ENCODE measurements around the gene MARCHF2. TPM values are rescaled to one million over a fixed set of nuclear protein-coding genes. Genes with fewer than 3 reads are reported as not detected.
A peak's percentile ranks its signal among the peaks of the same experiment; 100 is the strongest.
"Not testable (repeated sequence)": the region's sequence is repeated elsewhere in the genome, so short reads cannot be mapped to it uniquely, and the experiment has no call there.

MARCHF2 gene
- total RNA-seq, 2 donors from 2014 or later = 165 to 294 TPM

DNA sequence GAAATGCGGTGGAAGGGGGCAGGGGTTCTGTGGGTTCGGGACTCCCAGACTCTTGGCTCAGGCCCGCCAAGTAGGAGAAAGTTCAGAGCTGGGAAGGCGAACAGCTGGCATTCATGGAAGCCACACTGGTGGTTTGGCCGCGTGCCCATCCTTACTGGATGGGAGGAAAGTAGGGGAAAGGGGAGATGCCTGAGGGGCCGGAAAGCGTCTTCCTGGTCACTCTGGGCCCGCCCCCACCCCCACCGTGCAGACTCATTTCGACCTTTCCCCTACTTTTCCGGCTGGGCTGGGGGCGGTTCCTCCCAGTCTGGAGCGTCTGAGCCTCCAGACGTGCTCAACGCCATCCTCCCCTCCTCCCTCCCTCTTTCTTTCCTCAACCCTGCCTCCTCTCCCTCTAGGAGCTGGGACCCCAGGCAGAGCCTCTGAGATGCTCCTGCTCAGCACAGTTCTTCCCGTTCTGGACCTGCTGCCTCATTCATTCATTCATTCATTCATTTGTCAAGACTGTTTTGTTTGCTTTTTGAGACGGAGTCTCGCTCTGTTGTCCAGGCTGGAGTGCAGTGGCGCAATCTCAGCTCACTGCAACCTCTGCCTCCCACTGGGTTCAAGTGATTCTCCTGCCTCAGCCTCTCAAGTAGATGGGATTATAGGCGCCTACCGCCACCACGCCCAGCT, 45.6 kb upstream of the MARCHF2 start:
- peak overlapping the region; percentile 52 for H3K4me3 ChIP-seq
- no peaks in the 10 kb centered on the region for H3K27me3 ChIP-seq (replicated peaks; ENCODE audit: insufficient read depth)
- peak; percentile 71 for DNase-seq (ENCODE audit: low spot score)
- H3K36me3 ChIP-seq = peaks cover 4% of the 10 kb centered on the region
- peaks cover 19 to 40% of the 10 kb centered on the region in 2 donors for H3K4me1 ChIP-seq (ENCODE audit: control insufficient read depth in 1 of 2, low read depth in 2 of 2)
- H3K9me3 ChIP-seq = no peaks in the 10 kb centered on the region
- no peak for TF ChIP-seq CTCF (IDR thresholded peaks at IDR 0.05)
- ATAC-seq (ENCODE audit: insufficient number of reproducible peaks, low FRiP score, low read depth) = peak; percentile 37
- H3K27ac ChIP-seq = peak overlapping the region in 1 of 2 donors; percentile 35

DNA sequence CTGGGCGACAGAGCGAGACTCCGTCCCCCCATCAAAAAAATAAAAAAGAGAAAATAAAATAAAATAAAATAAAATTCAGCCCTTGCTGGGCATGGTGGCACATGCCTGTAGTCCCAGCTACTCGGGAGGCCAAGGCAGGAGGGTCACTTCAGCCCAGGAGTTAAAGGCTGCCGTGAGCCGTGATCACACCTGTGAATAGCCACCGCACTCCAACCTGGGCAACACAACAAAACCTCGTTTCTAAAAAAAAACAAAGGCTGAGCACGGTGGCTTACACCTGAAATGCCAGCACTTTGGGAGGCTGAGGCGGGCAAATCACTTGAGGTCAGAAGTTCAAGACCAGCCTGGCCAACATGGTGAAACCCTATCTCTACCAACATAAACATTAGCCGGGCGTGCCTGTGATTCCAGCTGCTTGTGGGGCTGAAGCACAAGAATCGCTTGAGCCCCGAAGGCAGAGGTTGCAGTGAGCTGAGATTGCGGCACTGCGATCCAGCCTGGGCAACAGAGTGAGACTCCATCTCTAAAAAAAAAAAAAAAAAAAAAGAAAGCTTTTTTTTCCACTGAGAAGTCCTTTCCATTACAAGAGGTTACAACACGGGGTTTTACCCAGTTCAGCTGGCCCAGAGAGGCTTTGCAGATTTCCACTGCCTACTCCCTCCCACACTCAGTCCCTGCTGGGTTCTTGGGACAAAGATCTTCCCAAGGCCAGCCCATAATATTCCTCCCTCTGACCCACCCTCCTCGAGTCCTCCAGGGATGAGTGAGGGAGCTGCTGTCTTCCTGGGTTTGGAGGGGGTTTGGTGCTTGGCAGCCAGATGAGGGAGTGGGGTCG, 42.7 kb upstream of the MARCHF2 start:
- no peaks in the 10 kb centered on the region for H3K9me3 ChIP-seq
- no peak for TF ChIP-seq CTCF (IDR thresholded peaks at IDR 0.05)
- DNase-seq (ENCODE audit: low spot score) (no peak), ATAC-seq (ENCODE audit: insufficient number of reproducible peaks, low FRiP score, low read depth) (no peak)
- H3K36me3 ChIP-seq = peaks cover 7% of the 10 kb centered on the region
- no peak overlapping the region for H3K27ac ChIP-seq
- H3K4me1 ChIP-seq (ENCODE audit: control insufficient read depth in 1 of 2, low read depth in 2 of 2) = peaks cover 13 to 34% of the 10 kb centered on the region in 2 donors
- H3K4me3 ChIP-seq = no peak overlapping the region
- no peaks in the 10 kb centered on the region for H3K27me3 ChIP-seq (replicated peaks; ENCODE audit: insufficient read depth)

- DNase-seq (ENCODE audit: low spot score) (no peak), ATAC-seq (ENCODE audit: insufficient number of reproducible peaks, low FRiP score, low read depth) (no peak)
- Histone ChIP-seq H3K27me3 (replicated peaks; ENCODE audit: insufficient read depth) (no peaks in the 10 kb centered on the region), H3K4me3 (no peak overlapping the region), H3K36me3 (peaks cover 7% of the 10 kb centered on the region), H3K9me3 (no peaks in the 10 kb centered on the region), H3K4me1 (ENCODE audit: control insufficient read depth in 1 of 2, low read depth in 2 of 2) (peaks cover 13 to 27% of the 10 kb centered on the region in 2 donors), H3K27ac (no peak overlapping the region)
- TF ChIP-seq CTCF (IDR thresholded peaks at IDR 0.05) = no peak
Observed at GRCh38 chr19:8371011-8371804, 41.9 kb upstream of the MARCHF2 start.

DNA sequence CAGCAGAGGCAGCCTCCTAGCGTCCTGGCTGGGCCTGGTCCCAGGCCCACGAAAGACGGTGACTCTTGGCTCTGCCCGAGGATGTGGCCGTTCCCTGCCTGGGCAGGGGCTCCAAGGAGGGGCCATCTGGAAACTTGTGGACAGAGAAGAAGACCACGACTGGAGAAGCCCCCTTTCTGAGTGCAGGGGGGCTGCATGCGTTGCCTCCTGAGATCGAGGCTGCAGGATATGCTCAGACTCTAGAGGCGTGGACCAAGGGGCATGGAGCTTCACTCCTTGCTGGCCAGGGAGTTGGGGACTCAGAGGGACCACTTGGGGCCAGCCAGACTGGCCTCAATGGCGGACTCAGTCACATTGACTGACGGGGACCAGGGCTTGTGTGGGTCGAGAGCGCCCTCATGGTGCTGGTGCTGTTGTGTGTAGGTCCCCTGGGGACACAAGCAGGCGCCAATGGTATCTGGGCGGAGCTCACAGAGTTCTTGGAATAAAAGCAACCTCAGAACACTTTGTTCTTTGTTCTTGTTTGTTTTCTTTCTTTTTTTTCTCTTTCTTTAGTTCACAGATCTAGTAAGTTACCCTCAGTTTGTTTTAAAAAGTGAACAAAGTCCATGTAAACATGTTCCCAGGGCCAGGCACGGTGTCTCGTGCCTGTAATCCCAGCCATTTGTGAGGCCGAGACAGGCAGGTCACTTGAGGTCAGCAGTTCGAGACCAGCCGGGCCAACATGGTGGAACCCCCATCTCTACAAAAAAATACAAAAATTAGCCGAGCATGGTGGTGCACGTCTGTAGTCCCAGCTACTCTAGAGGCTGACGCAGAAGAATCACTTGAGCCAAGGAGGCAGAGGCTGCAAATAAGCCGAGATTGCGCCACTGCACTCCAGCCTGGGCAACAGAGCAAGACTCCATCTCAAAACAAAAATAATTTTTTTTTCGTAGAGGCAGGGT, 39.0 kb upstream of the MARCHF2 start:
- DNase-seq (ENCODE audit: low spot score) = no peak

GRCh38 chr19:8375766-8376165, 37.3 kb upstream of the MARCHF2 start:
- not testable (repeated sequence) for H3K4me3 ChIP-seq; ATAC-seq (ENCODE audit: insufficient number of reproducible peaks, low FRiP score, low read depth); H3K9me3 ChIP-seq; DNase-seq (ENCODE audit: low spot score); H3K36me3 ChIP-seq; H3K27ac ChIP-seq; H3K4me1 ChIP-seq (ENCODE audit: control insufficient read depth in 1 of 2, low read depth in 2 of 2); H3K27me3 ChIP-seq (replicated peaks; ENCODE audit: insufficient read depth)

More for the DNA sequence above, 39.0 kb upstream of the MARCHF2 start:
- TF ChIP-seq CTCF (IDR thresholded peaks at IDR 0.05) = no peak
- H3K9me3 ChIP-seq = no peaks in the 10 kb centered on the region
- H3K4me1 ChIP-seq (ENCODE audit: control insufficient read depth in 1 of 2, low read depth in 2 of 2) = peaks cover 0 to 5% of the 10 kb centered on the region in 2 donors
- no peak overlapping the region for H3K4me3 ChIP-seq
- H3K27me3 ChIP-seq (replicated peaks; ENCODE audit: insufficient read depth) = no peaks in the 10 kb centered on the region
- peaks cover 8% of the 10 kb centered on the region for H3K36me3 ChIP-seq
- peak; percentile 52 for ATAC-seq (ENCODE audit: insufficient number of reproducible peaks, low FRiP score, low read depth)
- peak overlapping the region; percentile 35 to 45 for H3K27ac ChIP-seq

DNA sequence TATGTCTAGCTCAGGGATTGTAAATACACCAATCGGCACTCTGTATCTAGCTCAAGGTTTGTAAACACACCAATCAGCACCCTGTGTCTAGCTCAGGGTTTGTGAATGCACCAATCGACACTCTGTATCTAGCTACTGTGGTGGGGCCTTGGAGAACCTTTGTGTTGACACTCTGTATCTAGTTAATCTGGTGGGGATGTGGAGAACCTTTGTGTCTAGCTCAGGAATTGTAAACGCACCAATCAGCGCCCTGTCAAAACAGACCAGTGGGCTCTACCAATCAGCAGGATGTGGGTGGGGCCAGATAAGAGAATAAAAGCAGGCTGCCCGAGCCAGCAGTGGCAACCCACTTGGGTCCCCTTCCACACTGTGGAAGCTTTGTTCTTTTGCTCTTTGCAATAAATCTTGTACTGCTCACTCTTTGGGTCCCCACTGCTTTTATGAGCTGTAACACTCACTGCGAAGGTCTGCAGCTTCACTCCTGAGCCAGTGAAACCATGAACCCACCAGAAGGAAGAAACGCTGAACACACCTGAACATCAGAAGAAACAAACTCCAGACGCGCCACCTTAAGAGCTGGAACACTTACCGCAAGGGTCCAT, 36.6 kb upstream of the MARCHF2 start:
- not testable (repeated sequence) for H3K36me3 ChIP-seq; H3K27me3 ChIP-seq (replicated peaks; ENCODE audit: insufficient read depth); H3K27ac ChIP-seq; ATAC-seq (ENCODE audit: insufficient number of reproducible peaks, low FRiP score, low read depth); H3K4me1 ChIP-seq (ENCODE audit: control insufficient read depth in 1 of 2, low read depth in 2 of 2); H3K4me3 ChIP-seq; H3K9me3 ChIP-seq; DNase-seq (ENCODE audit: low spot score)

All from thoracic aorta (tissue), 2 donors.